Measurements from ENCODE around the gene VAV2. TPM values are rescaled to one million over a fixed set of nuclear protein-coding genes. Genes with fewer than 3 reads are reported as not detected.

Gene VAV2
- total and polyA plus RNA-seq, 9 of the 15 experiments (the other 6 are each of a cell fraction or from before 2014, with no cell fraction given), result 0.01 to 2.7 (median 1.0) TPM; not detected in 1

GRCh38 chr9:133987446-133987788 is 4.7 kb downstream of the VAV2 start:
- Histone ChIP-seq H3K4me1 (replicated peaks in 1 of 2; ENCODE audit: control insufficient read depth in 2 of 2, insufficient read depth in 2 of 2, low read length in 2 of 2) (peaks cover 0 to 24% of the 10 kb centered on the region in 2 experiments; a peak in 2 of 5 replicates), H3K79me2 (ENCODE audit: control insufficient read depth, insufficient read depth, low read length) (no peaks in the 10 kb centered on the region), H3K27ac (ENCODE audit: extremely low read depth, low read depth, low read length) (no peak overlapping the region), H3K4me2 (ENCODE audit: insufficient read depth, low read length) (no peak overlapping the region), H3K9me3 (replicated peaks; ENCODE audit: control insufficient read depth, insufficient read depth, low read depth, low read length) (no peaks in the 10 kb centered on the region), H3K27me3 (ENCODE audit: control insufficient read depth in 2 of 2, insufficient read depth in 2 of 2, low read length in 2 of 2) (peaks cover 3 to 54% of the 10 kb centered on the region in 2 experiments; a peak in 4 of 5 replicates), H4K20me1 (replicated peaks; ENCODE audit: control insufficient read depth, insufficient read depth, low read length) (peaks cover 25% of the 10 kb centered on the region), H3K9ac (ENCODE audit: insufficient read depth in 1 of 2, low read depth in 2 of 2, low read length in 2 of 2) (no peak overlapping the region), H3K4me3 (no peak overlapping the region), H3K9me1 (ENCODE audit: control insufficient read depth, insufficient read depth, low read length) (peaks cover 2% of the 10 kb centered on the region), H2AFZ (ENCODE audit: low read depth, low read length) (no peak overlapping the region), H3K36me3 (ENCODE audit: control insufficient read depth, insufficient read depth, low read length) (no peaks in the 10 kb centered on the region)
- ChIA-PET POLR2A (no interaction called here), CTCF (ENCODE audit: low intra/inter-chr PET ratio) (no interaction called here)
- in situ Hi-C loops (cut with MboI) (no loop called here), intact Hi-C loops (cut with micrococcal nuclease) (no loop called here)
- 2% methylated on average over 14 of the region's 14 CpGs for WGBS (ENCODE audit: insufficient coverage, low coverage, missing lambda C conversion rate)
- no peak for FAIRE-seq
- TF ChIP-seq ZNF583 (CRISPR knock-in tag; IDR thresholded peaks at IDR 0.05) (no peak), CHD2 (IDR thresholded peaks at IDR 0.05; ENCODE audit: low read depth, low read length) (no peak), KHSRP (IDR thresholded peaks at IDR 0.05) (no peak), ZSCAN32 (CRISPR knock-in tag; IDR thresholded peaks at IDR 0.05) (no peak), MCM7 (IDR thresholded peaks at IDR 0.05) (no peak), SNIP1 (IDR thresholded peaks at IDR 0.05; ENCODE audit: low read depth) (no peak), ATF1 (CRISPR knock-in tag; IDR thresholded peaks at IDR 0.05) (no peak), ATF1 (tag; IDR thresholded peaks at IDR 0.05) (no peak), BRF1 (IDR thresholded peaks at IDR 0.05; ENCODE audit: borderline replicate concordance, extremely low read depth, insufficient read length) (no peak), TBP (optimal IDR thresholded peaks at IDR 0.05; ENCODE audit: low read depth, low read length) (no peak), MTA1 (IDR thresholded peaks at IDR 0.05; ENCODE audit: borderline replicate concordance) (no peak)
- TF ChIP-seq, protein P1, sequence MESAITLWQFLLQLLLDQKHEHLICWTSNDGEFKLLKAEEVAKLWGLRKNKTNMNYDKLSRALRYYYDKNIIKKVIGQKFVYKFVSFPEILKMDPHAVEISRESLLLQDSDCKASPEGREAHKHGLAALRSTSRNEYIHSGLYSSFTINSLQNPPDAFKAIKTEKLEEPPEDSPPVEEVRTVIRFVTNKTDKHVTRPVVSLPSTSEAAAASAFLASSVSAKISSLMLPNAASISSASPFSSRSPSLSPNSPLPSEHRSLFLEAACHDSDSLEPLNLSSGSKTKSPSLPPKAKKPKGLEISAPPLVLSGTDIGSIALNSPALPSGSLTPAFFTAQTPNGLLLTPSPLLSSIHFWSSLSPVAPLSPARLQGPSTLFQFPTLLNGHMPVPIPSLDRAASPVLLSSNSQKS (CRISPR knock-in tag; IDR thresholded peaks at IDR 0.05), result no peak
- TF ChIP-seq, protein P2, sequence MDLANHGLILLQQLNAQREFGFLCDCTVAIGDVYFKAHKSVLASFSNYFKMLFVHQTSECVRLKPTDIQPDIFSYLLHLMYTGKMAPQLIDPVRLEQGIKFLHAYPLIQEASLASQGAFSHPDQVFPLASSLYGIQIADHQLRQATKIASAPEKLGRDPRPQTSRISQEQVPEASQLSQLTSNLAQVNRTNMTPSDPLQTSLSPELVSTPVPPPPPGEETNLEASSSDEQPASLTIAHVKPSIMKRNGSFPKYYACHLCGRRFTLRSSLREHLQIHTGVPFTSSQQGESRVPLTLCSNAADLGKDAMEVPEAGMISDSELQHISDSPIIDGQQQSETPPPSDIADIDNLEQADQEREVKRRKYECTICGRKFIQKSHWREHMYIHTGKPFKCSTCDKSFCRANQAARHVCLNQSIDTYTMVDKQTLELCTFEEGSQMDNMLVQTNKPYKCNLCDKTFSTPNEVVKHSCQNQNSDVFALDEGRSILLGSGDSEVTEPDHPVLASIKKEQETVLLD (IDR thresholded peaks at IDR 0.05), result no peak
- TF ChIP-seq, protein P3, sequence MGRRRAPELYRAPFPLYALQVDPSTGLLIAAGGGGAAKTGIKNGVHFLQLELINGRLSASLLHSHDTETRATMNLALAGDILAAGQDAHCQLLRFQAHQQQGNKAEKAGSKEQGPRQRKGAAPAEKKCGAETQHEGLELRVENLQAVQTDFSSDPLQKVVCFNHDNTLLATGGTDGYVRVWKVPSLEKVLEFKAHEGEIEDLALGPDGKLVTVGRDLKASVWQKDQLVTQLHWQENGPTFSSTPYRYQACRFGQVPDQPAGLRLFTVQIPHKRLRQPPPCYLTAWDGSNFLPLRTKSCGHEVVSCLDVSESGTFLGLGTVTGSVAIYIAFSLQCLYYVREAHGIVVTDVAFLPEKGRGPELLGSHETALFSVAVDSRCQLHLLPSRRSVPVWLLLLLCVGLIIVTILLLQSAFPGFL (CRISPR knock-in tag; IDR thresholded peaks at IDR 0.05), result no peak
- no peak for DNase-seq (ENCODE audit: extremely low read depth in 1 of 4, low spot score in 3 of 4)
- ATAC-seq, result no peak
- no TSS peak for BruUV-seq (replicated peaks)

Data from K562 (cell line).